Ishikawa (cell line): ENCODE measurements around the gene WWTR1.

ENCODE experiments used
- CEBPB ChIP-seq: IDR thresholded peaks from 2 replicates; pipeline ENCODE4 v1.6.1; 2012
- CREB1 ChIP-seq: IDR thresholded peaks from 2 replicates; pipeline ENCODE4 v1.6.1; 2012; ENCODE audit warnings: low read depth
- EGR1 ChIP-seq: IDR thresholded peaks from 2 replicates; pipeline ENCODE4 v1.6.1; 2012
- EP300 ChIP-seq: IDR thresholded peaks from 2 replicates; pipeline ENCODE4 v1.6.1; 2012; ENCODE audit warnings: borderline replicate concordance
- FOXM1 ChIP-seq: IDR thresholded peaks from 2 replicates; pipeline ENCODE4 v1.6.1; 2012; ENCODE audit warnings: low read depth, borderline replicate concordance
- NFIC ChIP-seq: IDR thresholded peaks from 2 replicates; pipeline ENCODE4 v1.6.1; 2012
- RAD21 ChIP-seq: IDR thresholded peaks from 2 replicates; pipeline ENCODE4 v1.6.1; 2012; ENCODE audit warnings: low read depth
- TAF1 ChIP-seq: IDR thresholded peaks from 2 replicates; pipeline ENCODE4 v1.6.1; 2012; ENCODE audit warnings: low read depth, mild to moderate bottlenecking
- TCF12 ChIP-seq: IDR thresholded peaks from 2 replicates; pipeline ENCODE4 v1.6.1; 2012; ENCODE audit warnings: low read depth
- TEAD4 ChIP-seq: IDR thresholded peaks from 2 replicates; pipeline ENCODE4 v1.6.1; 2012
- YY1 ChIP-seq: IDR thresholded peaks from 2 replicates; pipeline ENCODE4 v1.6.1; 2012; ENCODE audit warnings: low read depth
- ZBTB7A ChIP-seq: IDR thresholded peaks from 2 replicates; pipeline ENCODE4 v1.6.1; 2012; ENCODE audit warnings: low read depth
- TF ChIP-seq, protein P1 (sequence below): IDR thresholded peaks from 2 replicates; pipeline ENCODE4 v1.6.1; 2012; ENCODE audit warnings: low read depth, mild to moderate bottlenecking
- TF ChIP-seq, protein P2 (sequence below): IDR thresholded peaks from 2 replicates; pipeline ENCODE4 v1.6.1; 2012
- TF ChIP-seq, protein P3 (sequence below): IDR thresholded peaks from 2 replicates; pipeline ENCODE4 v1.6.1; 2012

Gene WWTR1

DNA sequence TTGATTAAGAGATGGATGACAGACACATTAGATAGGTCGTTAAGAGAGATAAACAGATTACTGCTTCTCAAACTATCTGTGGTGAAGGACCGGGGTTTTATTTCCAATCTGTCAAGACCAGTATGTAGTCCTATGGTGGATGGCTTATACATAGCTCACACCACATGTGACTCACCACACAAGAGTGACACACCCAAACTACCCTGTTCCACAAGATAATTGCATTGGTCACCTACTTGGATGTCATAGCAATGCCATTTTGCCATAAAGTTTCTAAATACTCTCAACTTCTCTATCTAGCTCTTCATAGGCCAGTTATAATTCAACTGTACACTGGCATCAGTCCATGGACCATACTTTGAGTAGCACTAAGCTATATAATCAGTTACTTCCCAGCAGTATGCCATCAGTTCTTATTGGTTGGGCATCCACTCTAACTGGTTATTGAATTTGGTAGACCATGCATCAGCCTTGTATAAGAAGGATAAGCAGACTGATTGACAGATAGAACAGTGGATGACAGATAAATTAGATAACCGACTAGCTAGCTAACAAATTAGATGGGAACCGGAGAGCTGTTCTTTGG lies 11.6 kb downstream of the WWTR1 start:
- no peak for TF ChIP-seq FOXM1
- TF ChIP-seq, protein P1, sequence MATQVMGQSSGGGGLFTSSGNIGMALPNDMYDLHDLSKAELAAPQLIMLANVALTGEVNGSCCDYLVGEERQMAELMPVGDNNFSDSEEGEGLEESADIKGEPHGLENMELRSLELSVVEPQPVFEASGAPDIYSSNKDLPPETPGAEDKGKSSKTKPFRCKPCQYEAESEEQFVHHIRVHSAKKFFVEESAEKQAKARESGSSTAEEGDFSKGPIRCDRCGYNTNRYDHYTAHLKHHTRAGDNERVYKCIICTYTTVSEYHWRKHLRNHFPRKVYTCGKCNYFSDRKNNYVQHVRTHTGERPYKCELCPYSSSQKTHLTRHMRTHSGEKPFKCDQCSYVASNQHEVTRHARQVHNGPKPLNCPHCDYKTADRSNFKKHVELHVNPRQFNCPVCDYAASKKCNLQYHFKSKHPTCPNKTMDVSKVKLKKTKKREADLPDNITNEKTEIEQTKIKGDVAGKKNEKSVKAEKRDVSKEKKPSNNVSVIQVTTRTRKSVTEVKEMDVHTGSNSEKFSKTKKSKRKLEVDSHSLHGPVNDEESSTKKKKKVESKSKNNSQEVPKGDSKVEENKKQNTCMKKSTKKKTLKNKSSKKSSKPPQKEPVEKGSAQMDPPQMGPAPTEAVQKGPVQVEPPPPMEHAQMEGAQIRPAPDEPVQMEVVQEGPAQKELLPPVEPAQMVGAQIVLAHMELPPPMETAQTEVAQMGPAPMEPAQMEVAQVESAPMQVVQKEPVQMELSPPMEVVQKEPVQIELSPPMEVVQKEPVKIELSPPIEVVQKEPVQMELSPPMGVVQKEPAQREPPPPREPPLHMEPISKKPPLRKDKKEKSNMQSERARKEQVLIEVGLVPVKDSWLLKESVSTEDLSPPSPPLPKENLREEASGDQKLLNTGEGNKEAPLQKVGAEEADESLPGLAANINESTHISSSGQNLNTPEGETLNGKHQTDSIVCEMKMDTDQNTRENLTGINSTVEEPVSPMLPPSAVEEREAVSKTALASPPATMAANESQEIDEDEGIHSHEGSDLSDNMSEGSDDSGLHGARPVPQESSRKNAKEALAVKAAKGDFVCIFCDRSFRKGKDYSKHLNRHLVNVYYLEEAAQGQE: no peak
- TF ChIP-seq CEBPB: no peak

DNA sequence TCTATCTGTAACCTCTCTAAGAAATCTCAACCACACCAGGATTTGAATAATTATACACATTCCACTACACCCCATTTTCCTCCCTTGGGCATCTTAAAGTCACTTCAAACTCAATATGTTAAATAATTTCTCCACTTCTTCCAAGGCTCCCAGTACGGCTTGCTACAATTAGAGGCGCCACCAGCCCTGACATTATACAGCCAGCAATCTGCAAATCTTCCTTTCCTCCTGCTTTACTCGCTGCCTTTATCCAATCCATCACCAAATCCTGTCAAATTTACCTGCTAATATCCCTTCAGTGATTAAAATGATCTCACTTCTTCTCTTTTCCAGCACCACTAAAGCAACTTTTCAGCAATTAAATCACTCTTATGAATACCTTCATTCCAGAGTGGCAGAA lies 13.9 kb downstream of the WWTR1 start:
- TF ChIP-seq NFIC: no peak
- TF ChIP-seq ZBTB7A: no peak
- TF ChIP-seq RAD21: no peak
- no peak for TF ChIP-seq TAF1
- TF ChIP-seq FOXM1: no peak
- no peak for TF ChIP-seq TCF12
- no peak for TF ChIP-seq CREB1
- TF ChIP-seq CEBPB: no peak
- no peak for TF ChIP-seq TEAD4
- TF ChIP-seq EGR1: no peak

DNA sequence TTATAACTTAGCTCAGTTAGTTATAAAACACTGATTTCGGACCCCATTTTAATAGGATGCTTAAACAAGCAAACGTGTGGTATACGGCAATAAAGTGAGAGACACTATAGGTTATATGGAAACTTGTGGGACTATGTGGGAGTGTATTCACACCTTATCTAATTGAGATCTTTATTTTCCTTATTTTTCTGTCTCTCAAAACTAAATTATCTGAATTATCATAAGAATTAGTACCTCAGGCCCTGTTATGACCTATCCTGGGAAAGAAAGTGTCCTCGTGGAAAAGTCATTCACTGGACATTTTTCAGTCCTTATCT lies 14.4 kb downstream of the WWTR1 start:
- TF ChIP-seq CEBPB (no peak), EGR1 (no peak), CREB1 (no peak), YY1 (no peak), RAD21 (no peak), FOXM1 (no peak), TCF12 (no peak), EP300 (no peak), NFIC (no peak), TEAD4 (no peak)
- TF ChIP-seq, protein P2, sequence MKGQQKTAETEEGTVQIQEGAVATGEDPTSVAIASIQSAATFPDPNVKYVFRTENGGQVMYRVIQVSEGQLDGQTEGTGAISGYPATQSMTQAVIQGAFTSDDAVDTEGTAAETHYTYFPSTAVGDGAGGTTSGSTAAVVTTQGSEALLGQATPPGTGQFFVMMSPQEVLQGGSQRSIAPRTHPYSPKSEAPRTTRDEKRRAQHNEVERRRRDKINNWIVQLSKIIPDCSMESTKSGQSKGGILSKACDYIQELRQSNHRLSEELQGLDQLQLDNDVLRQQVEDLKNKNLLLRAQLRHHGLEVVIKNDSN: no peak

DNA sequence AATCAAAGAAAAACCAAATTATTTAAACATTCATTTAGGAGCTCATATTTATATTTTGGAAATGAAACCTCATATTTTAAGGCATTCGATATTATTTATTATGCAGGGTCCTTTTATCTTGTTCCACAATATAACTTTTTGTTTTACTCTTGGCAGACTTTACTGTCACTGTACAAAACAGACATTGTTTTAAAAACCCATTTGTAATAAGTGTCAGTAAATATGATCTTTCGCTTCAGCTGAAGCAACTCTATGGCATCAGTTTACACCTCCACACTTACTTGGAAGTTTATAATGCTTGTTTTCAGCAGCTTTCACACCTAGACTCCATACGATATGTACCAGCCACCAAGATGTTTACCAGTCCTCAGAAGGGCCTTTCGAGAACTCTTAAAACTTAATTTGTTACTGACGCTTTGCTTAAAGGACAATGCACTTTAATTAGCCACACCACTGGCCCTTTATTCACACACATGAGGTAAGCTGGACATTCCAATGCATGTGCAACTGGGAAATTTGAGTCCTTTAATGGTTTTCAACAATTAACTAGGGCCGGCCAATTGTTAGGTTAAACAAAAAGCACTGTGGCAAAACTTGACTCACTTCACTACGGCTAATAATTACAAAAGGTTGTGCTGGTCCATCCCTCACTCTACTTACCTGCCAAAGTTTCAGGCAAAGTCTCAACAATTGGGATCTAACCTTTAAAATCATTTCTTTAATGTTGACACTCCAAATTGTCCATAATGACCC lies 16.7 kb downstream of the WWTR1 start:
- TF ChIP-seq RAD21: no peak
- no peak for TF ChIP-seq CEBPB
- peak; percentile 24; the same call in 1 of the 2 replicates for TF ChIP-seq TEAD4
- no peak for TF ChIP-seq EGR1
- TF ChIP-seq EP300: no peak

DNA sequence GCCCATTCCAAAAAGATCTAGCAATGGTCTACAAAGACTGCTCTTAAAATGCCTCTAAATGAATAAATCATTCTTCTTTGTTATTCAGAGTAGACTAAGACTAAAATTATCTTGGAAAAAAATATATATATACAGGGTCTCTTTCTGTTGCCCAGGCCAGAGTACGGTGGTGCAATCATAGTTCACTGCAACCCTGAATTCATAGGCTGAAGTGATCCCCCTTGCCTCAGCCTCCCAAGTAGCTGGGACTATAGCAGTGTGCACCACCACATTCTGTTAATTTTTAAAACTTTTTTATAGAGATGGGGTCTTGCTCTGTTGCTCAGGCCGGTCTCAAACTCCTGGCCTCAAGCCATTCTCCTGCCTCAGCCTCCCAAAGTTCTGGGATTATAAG lies 18.7 kb downstream of the WWTR1 start:
- TF ChIP-seq, protein P2: no peak
- no peak for TF ChIP-seq TEAD4
- TF ChIP-seq, protein P3, sequence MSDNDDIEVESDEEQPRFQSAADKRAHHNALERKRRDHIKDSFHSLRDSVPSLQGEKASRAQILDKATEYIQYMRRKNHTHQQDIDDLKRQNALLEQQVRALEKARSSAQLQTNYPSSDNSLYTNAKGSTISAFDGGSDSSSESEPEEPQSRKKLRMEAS: no peak
- TF ChIP-seq RAD21: no peak
- no peak for TF ChIP-seq YY1
- TF ChIP-seq NFIC: no peak
- TF ChIP-seq, protein P1: no peak
- no peak for TF ChIP-seq TAF1

DNA sequence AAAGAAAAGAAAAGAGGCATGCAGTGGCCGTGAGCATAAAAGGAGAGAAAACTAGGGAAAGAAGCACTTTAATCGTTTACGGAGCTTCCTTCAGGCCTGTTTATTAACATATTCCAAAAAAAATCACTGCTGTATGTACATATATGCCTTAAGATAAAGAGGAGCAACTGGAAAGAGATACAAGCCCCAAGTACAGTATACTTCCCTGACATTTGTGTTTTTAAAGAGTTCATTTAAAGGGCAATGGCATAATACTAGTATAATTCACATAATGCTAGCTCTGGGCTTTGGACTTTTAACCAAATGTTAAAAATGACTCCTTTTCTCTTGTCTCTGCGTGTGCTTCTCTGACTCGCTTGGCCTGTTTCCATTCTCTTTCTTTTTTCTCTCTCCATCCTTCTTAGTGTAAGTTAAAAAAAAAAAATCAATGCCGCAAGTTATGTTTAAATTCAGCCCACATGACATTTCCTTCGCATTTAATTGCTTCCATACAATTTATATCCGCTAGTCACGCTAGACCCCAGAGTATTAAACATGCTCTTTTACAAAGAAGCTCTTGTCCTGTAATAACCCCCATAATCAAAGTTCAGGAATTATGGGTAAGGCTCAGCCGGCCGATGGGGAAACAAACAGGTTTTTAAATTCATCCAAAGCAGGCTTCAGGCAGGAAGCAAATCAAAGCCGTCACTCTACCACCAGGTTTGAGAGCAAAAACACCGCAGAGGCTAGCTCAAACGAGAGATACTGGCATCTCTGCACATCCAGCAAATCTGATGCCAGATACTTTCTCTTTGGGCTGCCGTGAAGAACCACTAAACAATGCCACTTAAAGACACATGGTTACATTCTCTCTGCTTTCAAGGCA lies 19.4 kb downstream of the WWTR1 start:
- no peak for TF ChIP-seq TAF1
- no peak for TF ChIP-seq TCF12
- no peak for TF ChIP-seq EP300
- no peak for TF ChIP-seq TEAD4
- TF ChIP-seq CREB1: no peak
